ACHN (cell line): ENCODE measurements around the gene SLC7A1.
A peak's percentile ranks its signal among the peaks of the same experiment; 100 is the strongest.
"Not testable (repeated sequence)": the region's sequence is repeated elsewhere in the genome, so short reads cannot be mapped to it uniquely, and the experiment has no call there.

Source experiments
- DNase-seq: peaks from one replicate; pipeline ENCODE4 v3.0.0-alpha.2; 2015
- in situ Hi-C: cut with HindIII; loops from 2 replicates; pipeline ENCODE4 v1.10.0; 2017; ENCODE audit warnings: low sequenced_read_pairs, low pct_ligation_motif_present, low pct_unique_long_range_greater_than_20kb

SLC7A1 gene

DNA sequence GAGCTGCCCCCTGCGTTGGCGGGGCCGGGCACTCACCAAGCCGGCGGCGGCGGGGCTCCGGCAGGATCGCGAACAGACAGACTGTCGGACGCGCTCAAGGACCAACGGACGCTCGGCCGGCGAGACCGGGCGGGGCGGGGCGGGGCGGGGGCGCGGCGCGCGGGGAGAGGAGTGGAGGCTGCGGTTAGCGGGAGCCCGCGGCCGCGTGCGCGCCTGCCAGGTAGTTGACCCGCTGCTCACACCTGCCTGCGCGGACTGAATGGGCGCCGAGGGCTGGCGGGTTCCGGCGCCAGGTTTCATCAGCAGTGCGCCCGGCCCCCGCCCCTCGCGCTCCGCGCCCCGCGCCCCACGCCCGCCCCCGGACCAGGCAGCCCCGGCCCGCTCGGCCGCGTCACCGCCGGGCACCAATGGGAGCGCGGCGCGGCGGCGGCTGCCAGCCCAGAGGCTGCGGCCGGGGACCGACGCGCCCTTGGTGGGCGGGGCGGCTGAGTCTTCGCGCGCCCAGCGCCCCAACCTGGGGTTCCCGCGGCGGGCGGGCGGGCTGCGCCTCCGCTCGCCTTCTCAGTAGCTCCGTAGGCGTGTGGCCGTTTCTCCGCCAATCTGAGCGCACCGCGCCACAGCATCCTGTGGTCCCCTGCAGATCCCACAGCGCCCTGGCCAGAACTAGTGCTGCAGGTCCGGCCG, at the start of gene SLC7A1:
Gene SLC7A1, minus strand, starts transcription at position 309 of the 684 bp plus-strand sequence. CDS start 59,500 bp downstream, outside the sequence.
- in situ Hi-C loops = no loop called here
- DNase-seq = peak; percentile 87

- in situ Hi-C loops = no loop called here
- DNase-seq = no peak
Observed at GRCh38 chr13:29640665-29641064, 45.2 kb upstream of the SLC7A1 start.

DNA sequence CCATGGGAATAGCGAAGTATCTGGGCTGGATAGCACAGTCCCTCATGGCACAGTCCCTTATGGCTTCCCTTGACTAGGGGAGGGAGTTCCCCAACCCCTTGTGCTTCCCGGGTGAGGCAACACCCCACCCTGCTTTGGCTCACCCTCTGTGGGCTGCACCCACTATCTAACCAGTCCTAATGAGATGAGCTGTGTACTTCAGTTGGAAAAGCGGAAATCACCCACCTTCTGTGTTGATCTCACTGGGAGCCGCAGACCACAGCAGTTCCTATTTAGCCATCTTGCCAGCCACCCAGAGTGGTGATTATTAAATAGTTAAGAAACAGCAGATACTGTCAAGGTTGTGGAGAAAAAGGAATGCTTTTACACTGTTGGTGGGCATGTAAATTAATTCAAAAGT, 41.3 kb upstream of the SLC7A1 start:
- in situ Hi-C loops = not testable (repeated sequence)

GRCh38 chr13:29624997-29625396, 29.5 kb upstream of the SLC7A1 start:
- DNase-seq = no peak
- in situ Hi-C loops = no loop called here

More for the DNA sequence above, 41.3 kb upstream of the SLC7A1 start:
- DNase-seq = not testable (repeated sequence)

- no peak for DNase-seq
- in situ Hi-C loops = no loop called here
Observed at GRCh38 chr13:29621841-29622240, 26.4 kb upstream of the SLC7A1 start.

GRCh38 chr13:29621051-29621800, 25.7 kb upstream of the SLC7A1 start:
- in situ Hi-C loops = no loop called here
- DNase-seq = no peak

GRCh38 chr13:29619995-29620394, 24.5 kb upstream of the SLC7A1 start:
- no peak for DNase-seq
- in situ Hi-C loops = no loop called here

- in situ Hi-C loops = no loop called here
Observed at GRCh38 chr13:29613101-29613500, 17.6 kb upstream of the SLC7A1 start.

DNA sequence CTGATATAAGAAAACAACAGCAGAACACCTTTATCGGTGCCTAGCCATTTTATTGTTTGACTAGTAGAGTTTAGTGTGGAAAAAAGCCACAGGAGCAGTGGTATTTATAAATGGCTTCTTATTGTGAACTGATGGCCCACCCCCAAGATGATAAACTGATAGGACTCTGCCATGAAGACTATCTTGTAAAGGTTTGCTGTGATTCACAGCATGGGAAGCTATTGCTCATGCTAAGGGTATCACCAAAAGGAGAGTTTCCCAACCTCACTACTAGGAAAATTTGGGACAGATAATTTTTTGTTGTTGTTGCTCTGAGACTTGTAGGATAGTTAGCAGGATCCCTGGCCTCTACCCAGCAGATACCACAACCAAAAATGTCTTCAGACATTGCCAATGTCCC, 12.0 kb upstream of the SLC7A1 start:
- DNase-seq = no peak
- in situ Hi-C loops = no loop called here

More at GRCh38 chr13:29613101-29613500, 17.6 kb upstream of the SLC7A1 start:
- DNase-seq = no peak

GRCh38 chr13:29605860-29606526, 10.5 kb upstream of the SLC7A1 start:
- in situ Hi-C loops = no loop called here

GRCh38 chr13:29598321-29598720, 2.8 kb upstream of the SLC7A1 start:
- in situ Hi-C loops = no loop called here
- no peak for DNase-seq

More at GRCh38 chr13:29605860-29606526, 10.5 kb upstream of the SLC7A1 start:
- no peak for DNase-seq

GRCh38 chr13:29597706-29598105, 2.2 kb upstream of the SLC7A1 start:
- no peak for DNase-seq
- in situ Hi-C loops = no loop called here

DNA sequence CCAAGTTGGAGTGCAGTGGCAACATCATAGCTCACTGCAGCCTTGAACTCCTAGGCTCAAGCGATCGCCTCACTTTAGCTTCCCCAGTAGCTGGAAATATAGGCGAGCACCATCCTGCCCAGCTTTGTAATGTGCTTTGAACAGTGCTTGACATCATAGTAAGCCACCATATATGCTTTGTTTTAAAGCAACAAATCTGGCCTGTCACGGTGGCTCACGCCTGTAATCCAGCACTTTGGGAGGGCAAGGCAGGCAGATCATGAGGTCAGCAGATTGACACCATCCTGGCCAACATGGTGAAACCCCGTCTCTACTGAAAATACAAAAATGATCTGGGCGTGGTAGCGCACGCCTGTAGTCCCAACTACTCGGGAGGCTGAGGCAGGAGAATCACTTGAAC, 1.8 kb upstream of the SLC7A1 start:
- no peak for DNase-seq
- in situ Hi-C loops = no loop called here

- in situ Hi-C loops = no loop called here
- no peak for DNase-seq
Observed at GRCh38 chr13:29596064-29596418, 553 bp upstream of the SLC7A1 start.

DNA sequence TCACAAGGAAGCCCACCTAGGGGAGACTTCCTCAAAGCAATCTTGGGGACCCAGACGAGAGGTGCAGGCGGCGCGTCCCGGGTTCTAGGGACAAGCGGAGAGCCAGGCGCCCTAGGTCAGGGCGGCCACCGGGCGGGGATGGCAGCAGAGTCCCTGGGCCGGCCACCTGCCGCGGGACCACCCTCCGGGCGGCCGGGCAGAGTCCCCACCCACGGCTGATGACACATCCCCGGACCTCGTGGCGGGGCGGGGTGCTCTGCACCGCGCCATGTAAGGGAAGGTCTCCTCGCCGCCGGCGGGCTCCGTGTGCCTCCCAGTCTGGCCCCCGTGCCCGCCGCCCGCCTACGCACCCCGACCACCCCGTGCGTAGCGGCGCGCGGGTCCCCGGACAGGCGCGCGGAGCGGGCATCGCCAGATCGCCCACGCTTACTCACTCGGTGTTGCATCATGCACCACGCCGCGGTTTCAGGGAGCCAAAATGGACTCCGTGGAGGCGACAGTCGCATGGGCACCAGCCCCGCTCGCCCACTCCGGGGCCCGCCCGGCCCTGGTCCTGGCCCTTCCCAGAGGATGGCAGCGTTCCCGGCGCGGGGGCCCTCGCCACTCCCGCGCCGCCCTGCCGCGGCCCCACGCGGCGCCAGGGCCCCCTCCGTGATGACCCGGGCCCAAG, 643 bp downstream of the SLC7A1 start:
- in situ Hi-C loops = no loop called here
- peak; percentile 54 for DNase-seq

DNA sequence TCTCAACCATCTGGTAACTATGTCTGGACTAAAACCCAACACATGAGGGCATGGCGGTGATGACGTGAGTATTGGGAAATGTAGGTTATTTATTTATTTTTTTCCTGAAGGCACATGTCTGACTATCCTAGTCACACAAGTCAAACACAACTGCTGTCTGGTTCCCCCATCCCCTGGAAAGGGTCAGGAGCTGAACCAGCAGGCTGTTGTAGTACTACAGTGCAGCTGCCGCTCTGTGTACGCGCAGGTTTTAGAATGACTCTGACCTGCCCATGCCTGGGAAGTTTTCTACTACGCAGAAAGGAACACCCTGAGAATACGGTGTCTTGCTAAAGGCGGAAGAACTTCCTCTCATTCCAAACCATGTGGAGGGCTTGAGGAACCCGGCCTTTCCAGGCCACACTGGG, 1.2 kb downstream of the SLC7A1 start:
- in situ Hi-C loops = no loop called here
- DNase-seq = peak; percentile 79

DNA sequence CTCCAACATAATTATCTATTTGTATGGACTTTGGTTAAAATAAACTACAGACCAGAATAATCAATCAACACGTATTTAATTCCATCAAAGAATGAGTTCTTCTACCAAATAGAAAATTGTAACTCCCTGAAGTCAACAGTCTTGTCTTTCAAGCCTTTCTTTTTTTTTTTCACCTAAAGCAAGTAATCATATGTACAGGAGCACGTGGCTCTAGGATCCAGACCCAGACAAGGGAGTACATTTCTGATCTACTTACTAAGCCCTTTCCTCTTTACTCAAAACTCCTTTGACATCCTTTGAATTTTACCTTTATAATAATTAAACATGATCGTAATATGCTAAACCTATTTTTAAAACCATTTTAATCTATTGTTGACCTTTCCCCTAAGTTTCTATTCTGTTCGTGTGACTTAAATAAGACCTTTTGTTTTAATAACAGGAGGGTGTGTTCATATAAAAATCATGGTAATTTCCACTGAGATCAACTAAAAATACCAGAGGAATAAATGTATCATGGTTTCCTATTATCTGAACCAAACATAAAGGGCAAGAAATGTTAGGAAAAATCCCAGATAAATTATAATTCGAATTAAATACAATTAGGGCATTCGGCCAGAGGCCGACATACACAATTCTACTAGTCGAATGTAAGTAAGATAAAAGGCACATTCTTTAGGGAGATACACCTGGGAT, 1.7 kb downstream of the SLC7A1 start:
- in situ Hi-C loops = no loop called here
- no peak for DNase-seq

DNA sequence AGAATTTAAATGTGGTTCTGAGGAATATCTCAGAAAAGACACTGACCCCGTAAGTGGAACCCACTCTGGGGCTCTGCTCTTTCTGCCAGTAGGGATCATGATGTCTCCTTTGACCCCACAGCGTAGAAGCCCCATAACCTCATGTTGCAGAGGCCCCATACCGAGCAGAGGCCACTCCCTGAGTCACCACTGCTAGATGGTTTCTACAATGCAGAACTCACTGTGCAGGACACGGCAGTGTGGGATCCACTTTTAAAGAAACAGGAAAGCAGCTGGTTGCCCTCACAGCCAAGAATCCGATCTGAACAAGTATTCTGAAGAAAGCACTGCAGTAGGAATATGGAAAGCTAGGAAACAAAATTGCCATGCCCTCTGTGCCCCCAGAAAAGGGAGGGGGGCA, 4.2 kb downstream of the SLC7A1 start:
- no peak for DNase-seq
- in situ Hi-C loops = no loop called here
